Adipose tissue (tissue), 3 donors: Measurements from ENCODE around the gene DIAPH1. TPM values are rescaled to one million over a fixed set of nuclear protein-coding genes. Genes with fewer than 3 reads are reported as not detected.

ENCODE experiments used
- H3K27ac ChIP-seq: one replicate; pipeline ENCODE4 v1.5.1; 2013; ENCODE audit warnings: low read depth, low read length
- WGBS, 3 donors: extraction: QIAGEN DNeasy Blood & Tissue Kit; methylation state at CpG; one replicate each; pipeline ENCODE4 v1.1.7; 2013; 5-methylcytosine and 5-hydroxymethylcytosine counted together
- polyA plus RNA-seq, 3 donors: library from polyadenylated mRNA; stranded (reverse); fragments of 200-250 nt; gene quantifications; one replicate each; pipeline ENCODE4 v1.2.3, GENCODE V29; 2013
- donor health status: healthy with polysubstance abuse.
- donor health status: Bipolar disorder and iron deficiency.
- donor health status: healthy.

The DIAPH1 gene
- polyA plus RNA-seq, 3 donors, result 30.1 to 33.4 (median 31.9) TPM

DNA sequence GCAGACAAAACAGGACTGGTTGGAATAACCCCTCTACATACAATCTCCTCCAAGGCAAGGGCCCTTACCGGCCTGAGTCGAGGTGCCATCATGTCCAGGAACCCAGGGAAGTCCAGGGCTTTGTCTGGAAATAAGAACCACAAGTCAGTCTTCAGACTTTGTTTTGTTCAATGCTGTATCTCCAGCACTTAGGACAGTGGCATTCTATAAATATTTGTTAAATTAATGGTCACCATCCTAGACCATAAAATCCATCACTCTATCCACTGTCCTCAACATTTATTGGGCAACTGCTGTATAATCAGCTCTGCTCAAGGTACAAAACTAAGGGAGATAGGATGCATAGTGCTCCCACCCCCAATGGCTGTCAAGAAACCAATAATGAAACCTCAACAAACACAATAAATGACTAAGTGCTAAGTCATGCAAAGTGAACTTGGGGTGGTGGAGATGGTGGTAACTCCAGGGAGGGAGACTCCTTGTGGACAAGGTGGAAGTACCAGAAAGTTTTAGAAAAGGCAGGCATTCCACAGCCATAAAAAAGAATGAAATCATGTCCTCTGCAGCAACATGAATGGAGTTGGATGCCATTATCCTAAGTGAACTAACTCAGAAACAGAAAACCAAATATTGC, 23.0 kb upstream of the DIAPH1 start:
- H3K27ac ChIP-seq, result no peak overlapping the region
- 82 to 94% (median 91%) methylated on average over 2 of the region's 2 CpGs for WGBS, 3 donors

DNA sequence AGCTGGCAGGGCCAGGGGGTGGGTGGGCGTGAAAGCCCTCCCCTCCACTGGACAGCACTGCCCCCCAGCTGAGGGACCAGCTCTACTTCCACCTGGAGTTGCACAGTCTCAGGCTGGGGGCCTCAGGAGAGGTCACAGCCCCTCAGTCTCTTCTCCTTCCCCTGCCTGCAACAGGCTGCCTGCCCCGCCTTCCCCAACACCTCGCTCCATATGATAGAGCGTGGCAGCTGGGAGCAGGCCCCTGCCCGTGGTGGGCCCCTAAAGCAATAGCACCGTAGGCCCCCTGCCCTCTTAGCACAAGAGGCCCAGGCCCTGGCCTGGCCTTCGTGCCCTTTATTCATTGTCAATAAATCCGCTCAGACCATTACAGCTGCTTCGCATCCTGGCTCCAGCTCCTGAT, 21.9 kb upstream of the DIAPH1 start:
- no peak overlapping the region for H3K27ac ChIP-seq
- 84 to 91% (median 87%) methylated on average over 9 of the region's 9 CpGs for WGBS, 3 donors

DNA sequence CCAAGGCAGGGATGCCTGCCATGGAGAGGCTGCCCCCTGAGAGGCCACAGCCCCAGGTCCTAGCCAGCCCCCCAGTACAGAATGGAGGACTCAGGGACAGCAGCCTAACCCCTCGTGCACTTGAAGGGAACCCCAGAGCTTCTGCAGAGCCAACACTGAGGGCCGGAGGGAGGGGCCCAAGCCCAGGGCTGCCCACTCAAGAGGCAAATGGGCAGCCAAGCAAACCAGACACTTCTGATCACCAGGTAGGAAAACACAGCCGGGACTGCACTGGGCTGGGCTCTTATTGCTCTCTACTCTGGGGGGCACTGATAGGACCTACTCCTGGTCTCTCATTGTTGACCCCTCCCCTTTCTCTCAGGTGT, 21.2 kb upstream of the DIAPH1 start:
- no peak overlapping the region for H3K27ac ChIP-seq
- 88 to 97% (median 89%) methylated on average over 3 of the region's 3 CpGs for WGBS, 3 donors

DNA sequence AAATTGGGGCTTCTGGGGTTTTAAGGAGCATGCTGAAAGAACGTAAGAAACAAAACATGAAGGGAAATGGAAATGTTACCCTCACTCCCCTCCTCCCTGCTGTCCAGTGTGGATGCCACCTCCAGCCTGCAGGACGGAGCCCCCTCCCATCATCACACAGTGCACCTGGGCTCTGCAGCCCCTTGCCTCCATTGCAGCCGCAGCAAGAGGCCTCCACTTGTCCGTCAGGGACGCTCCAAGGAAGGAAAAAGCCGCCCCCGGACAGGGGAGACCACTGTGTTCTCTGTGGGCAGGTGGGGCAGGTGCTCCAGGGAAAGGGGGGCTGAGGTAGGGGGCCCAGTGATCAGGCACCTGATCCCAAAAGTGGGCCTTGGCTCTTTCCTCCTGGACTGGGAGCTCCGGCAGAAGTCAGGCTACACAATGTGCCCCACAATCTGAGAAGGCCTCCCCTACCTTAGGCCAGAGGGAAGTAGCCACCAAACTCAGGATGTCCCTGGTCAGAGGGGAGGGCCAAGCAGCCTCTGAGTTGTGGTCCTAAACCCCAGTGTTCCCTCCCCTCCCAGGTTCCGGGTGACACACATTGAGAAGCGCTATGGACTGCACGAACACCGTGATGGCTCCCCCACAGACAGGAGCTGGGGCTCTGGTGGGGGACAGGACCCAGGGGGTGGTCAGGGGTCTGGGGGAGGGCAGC, 20.7 kb upstream of the DIAPH1 start:
- no peak overlapping the region for H3K27ac ChIP-seq
- 90 to 94% (median 94%) methylated on average over 12 of the region's 12 CpGs for WGBS, 3 donors

DNA sequence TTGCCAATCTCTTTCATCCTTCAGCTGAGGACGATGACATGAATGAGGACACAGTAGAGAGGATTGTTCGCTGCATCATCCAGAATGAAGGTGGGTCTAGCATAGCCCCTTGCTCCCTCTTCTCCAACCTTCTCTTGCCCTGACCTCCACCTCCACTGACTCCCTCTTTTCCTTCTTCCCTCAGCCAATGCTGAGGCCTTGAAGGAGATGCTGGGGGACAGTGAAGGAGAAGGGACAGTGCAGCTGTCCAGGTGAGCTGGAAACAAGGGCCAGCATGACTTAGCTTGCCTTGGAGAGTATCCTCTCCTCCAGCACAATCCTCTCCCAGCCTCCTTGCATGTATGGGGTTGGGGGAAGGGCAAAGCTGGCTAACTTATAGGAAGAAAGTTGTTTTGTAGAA, 20.0 kb upstream of the DIAPH1 start:
- no peak overlapping the region for H3K27ac ChIP-seq
- WGBS, 3 donors, result 90 to 97% (median 93%) methylated on average over 2 of the region's 2 CpGs

DNA sequence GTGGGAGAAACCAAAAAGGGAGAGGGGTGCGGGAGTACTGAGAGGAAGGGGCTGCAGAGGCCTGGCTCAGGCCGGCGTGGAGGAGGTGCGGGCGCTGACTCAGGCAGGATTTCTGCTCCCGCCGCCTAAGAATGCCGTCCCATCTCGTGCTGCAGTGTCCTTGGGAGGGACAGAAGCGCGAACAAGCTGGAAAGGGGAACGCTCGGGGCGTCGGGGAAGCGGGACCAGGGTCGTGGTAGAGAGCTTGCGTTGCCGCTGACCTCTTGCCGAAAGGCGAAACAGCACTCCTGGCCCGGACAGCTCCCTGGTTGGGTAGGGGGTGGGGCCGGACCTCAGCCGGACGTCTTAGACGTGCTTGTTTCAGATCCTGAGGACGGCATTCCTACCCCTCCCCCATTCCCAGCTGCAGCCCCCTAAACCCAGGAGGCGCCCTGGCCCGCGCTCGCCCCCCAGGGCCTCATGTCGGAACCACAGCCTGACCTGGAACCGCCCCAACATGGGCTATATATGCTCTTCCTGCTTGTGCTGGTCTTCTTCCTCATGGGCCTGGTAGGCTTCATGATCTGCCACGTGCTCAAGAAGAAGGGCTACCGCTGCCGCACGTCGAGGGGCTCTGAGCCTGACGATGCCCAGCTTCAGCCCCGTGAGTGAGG, 19.1 kb upstream of the DIAPH1 start:
- no peak overlapping the region for H3K27ac ChIP-seq
- WGBS, 3 donors, result 5 to 6% (median 5%) methylated on average over 35 to 40 of the region's 40 CpGs

DNA sequence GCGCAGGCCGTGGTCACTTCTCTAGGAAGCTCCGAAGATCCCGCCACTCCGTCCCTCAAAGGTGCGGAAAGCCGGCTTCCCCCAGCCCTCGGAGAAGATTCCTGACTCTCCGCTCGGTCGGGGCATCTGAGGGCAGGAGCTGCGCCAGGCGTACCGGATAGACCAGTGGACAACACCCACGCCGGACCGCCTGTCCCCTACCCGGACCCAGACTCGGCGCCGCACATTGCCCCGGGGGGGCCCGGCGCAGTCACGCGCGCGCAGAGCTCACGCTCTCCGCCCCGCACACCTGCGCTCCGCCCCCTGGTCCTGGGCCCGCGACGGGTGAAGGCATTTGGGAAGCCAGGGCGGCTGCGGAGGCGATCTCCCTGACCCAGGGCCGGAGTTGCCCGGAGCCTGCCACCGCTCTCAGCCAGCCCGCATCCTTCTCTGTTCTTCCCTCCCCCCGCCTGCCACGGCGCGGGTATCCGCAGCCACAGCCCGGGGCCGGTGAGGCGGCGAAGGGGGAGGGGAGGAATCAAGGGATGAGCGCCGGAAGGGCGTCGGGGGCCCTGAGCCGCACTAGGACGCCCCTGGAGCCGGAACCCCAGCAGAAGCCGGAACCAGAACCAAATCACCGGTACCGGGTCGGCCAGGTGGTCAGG, 18.4 kb upstream of the DIAPH1 start:
- 0 to 1% (median 1%) methylated on average over 58 to 63 of the region's 63 CpGs for WGBS, 3 donors
- H3K27ac ChIP-seq, result no peak overlapping the region

DNA sequence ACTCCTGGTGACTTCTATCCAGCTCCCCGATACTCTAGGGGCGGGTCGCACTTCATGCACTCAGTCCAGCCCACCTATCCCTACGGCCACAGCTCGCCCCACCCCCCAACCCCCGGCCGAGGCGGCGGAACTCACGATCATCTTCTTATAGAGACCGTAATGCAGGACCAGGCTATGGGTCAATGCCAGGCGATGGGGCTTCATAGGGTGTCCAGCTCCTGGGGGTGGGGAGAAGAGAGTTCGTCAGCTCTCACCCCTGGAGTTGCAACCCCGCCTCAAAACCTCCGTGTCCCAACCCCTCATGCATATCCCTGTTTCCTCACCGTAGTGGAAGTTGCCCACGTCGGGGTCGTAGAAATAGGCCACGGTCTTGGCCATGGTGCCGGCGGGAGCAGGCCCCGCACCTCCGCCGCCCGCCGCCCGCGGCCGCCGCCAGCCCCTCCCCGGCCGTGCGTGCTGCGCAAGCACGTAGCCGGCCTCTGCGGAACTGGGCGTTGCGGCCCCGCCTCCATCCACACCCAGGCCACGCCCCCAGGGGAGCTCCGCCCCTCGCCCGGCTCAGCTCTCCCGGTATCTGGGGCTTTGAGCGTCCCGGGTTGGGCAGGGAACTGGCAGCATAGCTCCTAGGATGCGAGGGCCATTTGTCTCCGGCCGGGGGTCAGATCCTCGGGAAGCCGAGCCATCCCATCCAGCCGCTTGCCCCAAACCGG, 17.8 kb upstream of the DIAPH1 start, which contains the start of the genes HDAC3 and RELL2:
Gene HDAC3, minus strand, starts transcription at position 437 of the 710 bp plus-strand sequence. Its CDS starts 59 bp downstream, at position 378.
Gene RELL2, plus strand, starts transcription at position 585 of the 710 bp plus-strand sequence. CDS start 1,229 bp downstream, outside the sequence.
- H3K27ac ChIP-seq, result no peak within 1 kb of the TSS
- WGBS, 3 donors, result 0% methylated on average over 36 to 55 of the region's 55 CpGs

DNA sequence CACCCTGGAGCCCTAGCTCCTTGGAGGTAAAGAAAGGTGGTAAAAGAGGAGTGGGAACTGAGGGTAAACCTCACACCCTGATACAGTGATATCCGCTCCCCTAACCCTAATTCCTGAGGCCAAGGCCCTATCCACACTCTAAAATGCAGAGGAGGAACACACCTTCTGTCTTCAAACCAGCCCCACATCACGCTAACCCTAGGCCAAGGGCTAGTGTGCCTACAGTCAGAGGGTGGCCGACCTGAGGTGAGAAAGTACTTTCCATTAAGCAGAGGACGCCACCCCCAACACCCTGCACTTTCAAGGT, 17.3 kb upstream of the DIAPH1 start:
- 2 to 9% (median 4%) methylated on average over 4 of the region's 4 CpGs for WGBS, 3 donors
- H3K27ac ChIP-seq, result no peak overlapping the region

DNA sequence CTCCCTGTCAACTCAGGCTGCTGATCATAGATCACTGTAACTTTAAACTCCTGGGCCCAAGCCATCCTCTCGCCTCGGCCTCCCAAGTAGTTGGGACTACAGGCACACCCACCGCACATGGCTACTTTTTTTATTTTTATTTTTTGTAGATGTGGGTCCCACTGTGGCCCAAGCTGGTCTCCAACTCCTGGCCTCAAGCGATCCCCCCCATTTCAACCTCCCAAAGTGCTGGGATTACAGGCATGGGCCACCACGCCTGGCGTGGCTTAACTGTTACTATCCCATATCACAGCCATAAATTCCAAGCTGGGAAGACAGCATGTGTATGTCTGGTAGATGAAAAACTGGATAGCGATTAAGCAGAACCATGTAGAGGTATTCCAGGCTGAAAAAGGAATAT, 16.8 kb upstream of the DIAPH1 start:
- 60 to 72% (median 62%) methylated on average over 7 of the region's 7 CpGs for WGBS, 3 donors
- H3K27ac ChIP-seq, result no peak overlapping the region

DNA sequence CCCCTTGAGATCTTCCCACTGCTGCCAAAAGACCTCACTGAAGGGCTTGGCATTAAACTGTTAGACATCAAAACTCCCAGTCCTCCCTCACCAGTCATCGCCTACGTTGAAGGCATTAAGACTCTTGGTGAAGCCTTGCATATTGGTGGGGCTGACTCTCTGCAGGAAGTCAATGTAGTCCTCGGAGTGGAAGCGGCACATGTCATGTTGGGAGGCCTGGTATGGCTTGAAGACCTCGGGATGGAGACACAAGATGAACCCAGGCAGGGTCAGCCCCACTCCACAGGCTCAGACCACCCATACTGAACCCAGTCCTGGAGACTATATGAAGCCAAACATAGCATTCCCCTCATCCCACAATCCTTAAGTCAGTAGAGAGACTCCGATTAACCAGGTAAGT, 15.9 kb upstream of the DIAPH1 start:
- WGBS, 3 donors, result 87 to 94% (median 89%) methylated on average over 6 of the region's 6 CpGs
- no peak overlapping the region for H3K27ac ChIP-seq

DNA sequence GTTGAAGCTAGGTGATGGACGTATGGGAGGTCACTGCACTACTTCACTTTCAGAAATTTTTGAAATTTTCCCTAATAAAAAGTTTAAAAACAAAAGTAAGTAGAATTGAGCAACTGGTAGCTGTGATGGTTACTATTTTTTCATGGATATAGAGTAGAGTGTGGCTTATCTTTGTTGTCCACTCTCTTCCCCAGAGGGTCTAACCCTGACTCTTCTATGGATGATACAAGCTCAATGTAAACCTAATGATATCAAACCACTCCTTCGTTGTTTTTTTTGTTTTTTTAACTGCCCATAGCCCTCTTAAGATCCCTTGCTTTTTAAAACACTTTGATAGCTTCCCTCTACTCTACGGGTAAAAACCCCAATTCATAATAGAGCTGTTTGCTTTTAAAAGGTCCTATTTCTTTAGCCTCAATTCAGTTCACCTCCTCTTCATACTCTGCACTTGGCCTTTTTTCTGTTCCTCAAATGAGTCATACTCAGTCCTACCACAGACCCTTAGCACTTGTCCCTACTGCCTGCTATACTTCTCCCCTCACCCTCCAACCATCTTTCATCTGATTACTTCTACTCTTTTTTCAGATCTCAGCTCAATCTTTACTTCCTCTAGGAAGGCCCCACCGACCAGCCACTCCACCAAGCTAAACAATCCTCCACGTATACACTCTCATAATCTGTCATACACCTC, 15.2 kb upstream of the DIAPH1 start:
- WGBS, 3 donors, result 71 to 85% (median 80%) methylated on average over 5 of the region's 5 CpGs
- H3K27ac ChIP-seq, result no peak overlapping the region

DNA sequence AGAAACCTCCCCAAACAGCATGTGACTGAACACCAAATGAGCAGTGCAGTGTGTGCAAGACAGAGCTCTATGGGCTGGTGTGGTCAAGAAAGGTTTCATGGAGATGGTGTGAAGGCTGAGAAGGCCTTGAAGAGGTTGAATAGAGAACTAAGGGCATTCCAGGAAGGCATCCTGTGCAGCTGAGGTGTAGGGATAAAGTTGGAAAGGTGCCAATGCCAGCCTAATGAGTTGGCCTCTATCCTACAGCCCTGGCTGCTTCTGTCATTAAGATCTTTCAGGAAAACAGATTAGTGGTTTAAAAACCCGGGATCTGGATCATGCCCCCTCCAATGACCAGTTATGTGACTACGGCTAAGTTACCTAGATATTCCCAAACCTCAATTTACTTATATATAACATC, 13.8 kb upstream of the DIAPH1 start:
- 82 to 94% (median 93%) methylated on average over 2 of the region's 2 CpGs for WGBS, 3 donors
- no peak overlapping the region for H3K27ac ChIP-seq

DNA sequence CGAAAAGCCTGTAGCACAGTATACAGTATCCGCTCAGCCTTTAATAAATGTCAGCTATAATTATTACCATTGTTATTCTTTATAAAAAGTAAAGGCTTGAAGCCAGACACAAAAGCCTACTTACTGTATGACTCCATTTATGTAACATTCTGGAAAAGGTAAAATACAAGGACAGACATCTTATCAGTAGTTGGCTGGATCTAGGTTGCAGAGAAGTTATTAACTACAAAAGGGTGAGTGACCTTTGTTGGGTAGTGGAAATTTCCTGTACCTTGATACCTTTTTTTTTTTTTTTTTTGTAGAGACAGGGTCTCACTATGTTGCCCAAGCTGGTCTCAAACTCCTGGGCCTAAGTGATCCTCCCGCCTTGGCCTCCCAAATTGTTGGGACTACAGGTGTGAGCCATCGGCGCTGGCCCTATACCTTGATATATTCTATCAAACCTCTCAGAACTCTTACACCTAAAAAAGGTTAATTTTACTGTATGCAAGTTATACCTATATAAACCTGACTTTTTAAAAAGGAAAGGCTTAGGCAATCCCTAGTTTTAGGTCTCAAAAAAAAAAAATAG, 11.9 kb upstream of the DIAPH1 start:
- no peak overlapping the region for H3K27ac ChIP-seq
- 89 to 98% (median 94%) methylated on average over 5 of the region's 5 CpGs for WGBS, 3 donors

DNA sequence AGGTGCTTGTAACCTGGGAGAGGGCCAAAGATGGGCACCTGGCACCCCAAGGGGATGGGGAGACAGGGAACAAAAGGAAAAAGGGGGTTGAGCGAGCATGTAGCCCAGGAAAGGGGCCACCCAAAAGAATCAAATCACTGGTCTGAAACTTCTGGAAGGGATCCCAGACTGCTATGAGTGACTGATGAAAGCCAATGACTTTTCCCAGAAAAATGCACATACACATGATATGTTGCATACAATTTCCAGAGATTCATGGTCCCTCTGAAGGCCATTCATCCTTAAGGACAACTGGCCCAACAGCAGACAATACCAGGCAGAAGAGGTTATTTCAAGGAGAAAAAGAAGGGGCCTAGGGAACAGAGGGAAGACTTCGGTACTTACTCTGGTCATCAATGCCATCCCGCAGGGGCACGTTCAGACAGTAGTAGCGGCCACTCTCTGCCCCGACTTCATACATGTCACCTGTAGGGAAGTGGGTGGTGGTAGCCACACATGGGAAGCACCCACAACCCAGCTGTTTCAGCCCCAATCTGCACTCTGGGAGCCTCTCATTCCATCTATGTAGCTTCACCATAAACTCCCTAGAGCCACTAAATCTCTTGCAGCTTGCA, 9.5 kb upstream of the DIAPH1 start:
- no peak overlapping the region for H3K27ac ChIP-seq
- WGBS, 3 donors, result 96 to 99% (median 98%) methylated on average over 6 of the region's 6 CpGs

DNA sequence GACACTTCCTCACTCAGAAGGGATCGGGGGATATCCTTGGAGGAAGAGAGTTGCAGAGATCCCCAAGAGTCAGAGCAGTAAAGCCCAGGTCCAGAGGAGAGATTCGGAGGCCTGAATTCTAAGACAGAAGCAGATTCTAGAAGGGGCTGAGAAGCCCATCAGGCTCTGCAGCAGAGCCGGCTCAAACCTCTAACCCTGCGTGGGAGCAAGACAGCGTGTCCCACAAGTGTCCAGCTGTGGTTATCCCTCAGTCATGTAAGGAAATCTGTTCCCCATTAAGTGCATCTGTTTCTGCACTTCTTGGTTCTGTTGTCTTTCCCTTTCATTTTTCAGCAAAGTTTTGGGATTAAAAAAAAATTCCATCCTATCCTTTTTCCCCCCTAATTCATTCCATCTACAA, 4.8 kb upstream of the DIAPH1 start:
- no peak overlapping the region for H3K27ac ChIP-seq
- WGBS, 3 donors, result 76 to 94% (median 80%) methylated on average over 5 of the region's 5 CpGs

DNA sequence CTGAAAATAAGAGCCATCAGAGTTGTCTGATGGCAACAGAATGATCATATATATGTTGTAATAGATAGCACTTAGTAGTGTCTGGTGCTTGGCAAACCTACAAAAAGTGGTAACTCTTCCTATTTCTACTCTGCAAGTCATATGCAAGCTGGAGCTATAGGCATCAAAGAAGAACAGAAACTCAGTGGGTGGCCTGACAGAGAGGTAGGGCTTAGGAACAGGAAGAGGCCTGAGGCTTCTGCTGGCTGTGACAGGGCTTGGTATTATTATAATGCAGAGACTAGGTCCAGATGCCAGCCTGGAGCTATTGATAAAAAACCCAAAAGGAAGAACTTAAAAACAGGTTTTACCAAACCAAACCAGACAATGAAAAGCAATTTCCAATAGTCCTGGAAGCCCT, 4.4 kb upstream of the DIAPH1 start:
- H3K27ac ChIP-seq, result no peak overlapping the region
